ENCODE data around the gene LDLRAP1.

Gene LDLRAP1

DNA sequence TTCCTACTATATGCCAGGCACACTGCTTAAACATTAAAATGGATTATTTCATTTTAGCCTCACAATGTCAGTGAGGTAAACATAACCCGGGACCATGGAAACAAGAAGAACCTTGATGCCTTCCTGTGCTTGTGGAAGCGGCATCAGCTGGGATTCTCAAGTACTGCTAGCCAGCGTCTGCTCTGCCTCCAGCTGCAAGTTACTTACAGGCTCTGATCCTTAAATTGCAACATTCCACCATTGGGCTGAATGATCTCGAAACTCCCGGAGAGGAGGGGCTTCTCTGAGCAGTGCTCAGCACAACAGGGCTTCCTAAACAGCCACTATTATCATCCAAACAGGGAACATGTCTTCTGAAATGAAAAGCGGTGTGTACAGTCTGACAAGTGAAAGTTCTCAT, 66.5 kb downstream of the LDLRAP1 start:
- DNase-seq (ENCODE audit: low read depth) = no peak

DNA sequence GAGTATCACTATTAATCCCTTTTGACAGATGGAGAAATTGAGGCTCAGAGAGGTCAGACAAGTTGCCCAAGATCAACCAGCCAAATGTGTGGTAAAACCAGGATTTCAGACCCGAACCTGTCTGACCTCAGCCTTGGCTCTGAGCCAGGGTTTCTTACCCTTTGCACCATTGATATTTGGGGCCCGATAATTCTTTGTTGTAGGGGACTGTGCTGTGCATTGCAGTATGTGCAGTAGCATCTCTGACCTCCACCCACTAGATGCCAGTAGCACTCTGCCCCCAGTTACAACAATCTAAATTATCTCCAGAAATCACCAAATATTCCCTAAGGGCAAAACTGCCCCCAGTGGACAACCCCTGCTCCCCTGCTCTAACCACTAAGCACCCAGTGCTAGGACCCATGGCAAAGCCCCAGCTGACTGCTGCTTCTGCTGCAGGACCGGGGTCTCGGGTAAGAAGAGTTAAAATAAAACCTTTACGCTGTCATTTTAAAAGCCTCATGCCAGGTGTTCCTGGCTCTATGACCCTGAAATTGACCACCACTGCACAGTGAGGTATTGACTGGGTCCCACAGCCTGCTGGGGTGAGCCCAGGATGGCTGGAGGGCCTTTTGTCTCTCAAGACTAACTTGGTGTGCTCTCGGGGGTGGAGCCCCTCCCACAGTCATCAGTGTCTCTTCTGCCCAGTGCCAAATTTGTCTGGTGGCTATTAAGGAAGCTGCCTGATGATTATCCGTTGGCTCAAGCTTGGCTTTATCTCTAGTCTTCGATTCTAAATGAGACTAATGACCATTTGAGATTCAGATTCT, 67.6 kb downstream of the LDLRAP1 start:
- DNase-seq (ENCODE audit: low read depth) = peak; percentile 47

DNA sequence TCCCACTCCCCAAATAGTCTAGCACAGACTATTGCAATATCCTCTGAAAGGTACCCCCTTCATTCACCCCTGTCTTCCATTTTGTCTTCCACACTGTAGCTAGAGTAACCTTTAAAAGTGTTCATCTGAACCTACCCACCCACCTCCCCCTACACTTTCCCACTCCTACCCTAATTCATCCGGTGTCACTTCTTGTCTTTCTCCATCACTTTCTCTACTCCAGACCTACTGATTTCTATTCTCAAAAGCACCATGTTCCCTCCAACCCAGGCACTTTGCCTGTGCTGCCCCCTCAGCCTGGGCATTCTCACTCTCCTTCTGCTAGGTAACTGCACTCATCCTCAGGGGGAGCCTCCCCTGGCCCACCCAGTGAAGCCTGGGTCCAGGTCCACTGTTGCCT, 68.4 kb downstream of the LDLRAP1 start:
- DNase-seq (ENCODE audit: low read depth) = no peak

DNA sequence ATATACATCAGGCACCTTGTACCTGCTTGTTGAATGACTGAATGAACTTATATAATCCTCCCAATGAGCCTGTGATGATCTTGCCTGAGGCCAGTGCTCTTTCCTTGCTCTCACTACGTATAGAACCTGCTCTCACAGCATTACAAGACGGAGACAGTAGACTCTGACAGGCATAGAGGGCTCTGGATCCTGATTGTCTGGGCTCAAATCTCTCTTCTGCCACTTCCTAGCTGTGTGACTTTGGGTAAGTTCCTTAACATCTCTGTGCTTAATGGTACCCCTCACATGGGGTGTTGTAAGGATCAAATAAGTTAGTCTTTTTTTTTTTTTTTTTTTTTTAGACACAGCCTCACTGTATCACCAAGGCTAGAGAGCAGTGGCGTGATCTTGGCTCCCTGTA, 69.0 kb downstream of the LDLRAP1 start:
- DNase-seq (ENCODE audit: low read depth) = no peak

DNA sequence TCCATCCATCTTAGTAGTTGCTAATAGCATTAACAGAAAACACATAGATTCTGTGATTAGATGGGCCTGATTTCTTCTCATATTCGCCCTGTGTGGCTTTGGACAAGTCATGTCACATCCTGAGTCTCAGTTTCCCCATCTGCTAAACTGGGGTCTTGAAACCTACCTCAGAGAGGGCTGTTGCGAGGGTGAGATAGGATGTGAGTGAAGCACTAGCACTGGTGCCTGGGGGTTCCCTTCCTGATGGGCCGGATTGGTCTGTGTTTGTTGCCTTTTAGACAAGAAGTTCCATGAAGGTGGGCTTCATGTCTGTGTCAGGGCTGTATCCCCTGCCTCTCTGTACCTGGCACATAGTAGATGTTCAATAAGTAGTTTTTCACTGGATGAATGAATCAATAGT, 69.7 kb downstream of the LDLRAP1 start:
- DNase-seq (ENCODE audit: low read depth) = no peak

DNA sequence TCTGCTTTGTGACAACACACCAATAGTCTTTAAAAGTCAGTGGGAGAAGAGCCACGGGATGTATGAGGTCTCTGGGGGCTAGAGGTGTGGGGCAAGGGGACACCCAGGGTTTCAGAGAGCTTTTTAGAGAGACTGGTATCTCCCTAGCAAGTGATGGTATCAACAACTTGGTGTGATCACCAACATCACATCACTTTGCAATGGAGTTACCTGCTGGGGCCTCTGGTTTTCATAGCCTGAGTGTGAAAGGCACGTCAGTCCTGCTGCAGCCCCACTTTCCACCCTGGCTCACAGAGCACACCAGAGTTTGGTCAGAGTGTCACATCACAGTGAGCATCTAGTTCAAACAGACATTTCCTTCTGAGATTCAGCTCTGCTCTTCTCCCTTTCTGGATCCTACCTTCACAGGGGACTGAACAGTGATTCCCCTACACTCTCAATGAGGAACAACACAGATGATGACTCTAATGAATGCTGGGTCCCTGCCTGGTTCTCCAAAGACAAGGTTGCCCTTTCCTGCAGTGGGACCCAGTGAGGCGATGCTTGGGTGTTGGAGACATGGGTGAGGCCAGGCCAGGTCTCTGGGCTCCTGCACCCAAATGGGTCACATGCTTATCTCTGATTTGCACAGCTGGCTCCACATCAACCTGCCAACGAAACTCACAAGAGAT, 71.2 kb downstream of the LDLRAP1 start:
- DNase-seq (ENCODE audit: low read depth) = no peak

DNA sequence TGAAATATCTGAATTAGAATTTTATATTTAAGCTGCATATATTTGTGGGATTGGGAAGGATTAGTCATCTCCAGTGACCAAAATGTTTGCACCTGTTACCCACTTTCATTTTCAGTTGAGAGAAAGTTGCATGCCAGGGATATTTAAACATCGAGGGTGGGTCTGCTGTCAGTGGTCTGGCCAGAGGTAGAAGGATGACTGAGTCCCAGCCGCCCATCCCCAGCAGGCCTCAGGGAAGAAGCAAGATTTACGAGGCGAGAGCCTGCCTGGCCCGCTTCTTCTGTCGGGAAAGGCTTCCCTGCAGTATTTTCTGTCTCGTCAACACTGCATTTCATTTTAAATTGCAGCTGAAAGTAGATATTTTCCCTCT, 71.8 kb downstream of the LDLRAP1 start:
- no peak for DNase-seq (ENCODE audit: low read depth)

DNA sequence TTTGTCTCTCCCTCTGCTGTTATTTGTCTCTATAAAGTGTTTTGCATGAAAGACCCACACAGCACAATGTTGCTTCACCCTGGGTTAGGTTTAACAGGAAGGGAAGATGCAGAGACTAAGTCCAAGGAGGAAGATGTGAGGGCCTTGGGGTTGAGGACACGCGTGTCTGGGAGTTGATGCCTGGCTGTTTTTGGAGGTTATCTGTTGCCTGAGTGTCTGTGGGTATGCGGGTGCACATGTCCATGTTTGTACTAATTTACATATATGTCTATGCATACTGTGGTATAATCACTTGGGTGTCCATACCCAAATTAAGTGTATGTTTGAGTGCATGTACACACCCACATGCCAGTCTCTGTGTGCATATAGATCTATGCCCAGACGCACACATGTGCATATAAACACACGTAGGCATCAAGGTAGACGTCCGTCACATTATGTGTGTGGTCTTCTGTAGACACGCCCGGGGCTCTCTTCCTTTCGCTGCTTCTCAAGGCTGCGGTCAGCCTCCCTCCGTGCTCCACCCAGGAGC, 72.2 kb downstream of the LDLRAP1 start:
- no peak for DNase-seq (ENCODE audit: low read depth)

DNA sequence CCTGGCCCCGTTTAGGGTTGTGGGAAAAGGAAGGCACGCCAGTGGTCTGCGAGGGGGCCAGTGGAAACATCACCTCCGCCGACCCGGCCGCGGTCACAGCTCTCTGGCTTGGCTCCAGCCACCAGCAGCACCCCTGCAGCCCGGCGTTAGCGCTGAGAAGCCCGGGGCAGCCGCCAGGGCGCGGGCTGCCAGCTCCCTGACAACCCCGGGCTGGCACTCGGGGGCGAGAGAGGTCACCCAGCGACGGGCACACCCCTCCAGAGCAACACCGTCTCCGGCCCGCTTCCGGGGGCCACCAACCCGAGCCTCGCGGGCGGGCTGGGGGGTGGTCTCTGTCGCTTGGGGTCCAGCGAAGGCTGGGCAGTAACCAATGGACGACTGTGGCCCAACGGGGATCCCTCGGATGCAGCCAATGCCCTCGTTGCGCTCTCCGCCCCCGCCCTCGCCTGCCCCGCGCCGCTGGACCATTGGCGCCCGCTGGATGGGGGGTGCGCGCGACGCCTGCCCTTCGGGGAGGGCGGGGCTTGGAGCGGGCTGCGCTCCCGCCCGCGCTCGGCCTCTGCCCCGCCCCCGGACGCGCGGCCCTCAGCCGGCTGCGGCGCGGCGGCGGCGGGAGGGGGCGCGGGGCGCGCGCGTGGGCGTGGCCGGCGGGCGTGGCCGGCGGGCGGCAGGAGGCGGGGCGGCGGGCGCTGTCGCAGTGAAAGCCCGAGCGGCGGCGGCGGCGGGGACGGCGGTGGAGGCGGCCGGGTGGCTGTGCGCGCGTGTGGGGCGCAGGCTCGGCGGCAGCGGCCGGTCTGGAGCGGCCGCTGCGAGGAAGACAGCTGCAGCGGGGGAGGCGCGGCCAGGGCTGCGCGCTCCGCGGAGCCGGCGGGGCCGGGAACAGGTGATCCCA, 72.9 kb downstream of the LDLRAP1 start, which contains the start of gene MAN1C1:
TSS of gene MAN1C1 (plus strand) at position 697 of the 892 bp plus-strand sequence. CDS start 1,007 bp downstream, outside the sequence.
- peak; percentile 88 for DNase-seq (ENCODE audit: low read depth)

DNA sequence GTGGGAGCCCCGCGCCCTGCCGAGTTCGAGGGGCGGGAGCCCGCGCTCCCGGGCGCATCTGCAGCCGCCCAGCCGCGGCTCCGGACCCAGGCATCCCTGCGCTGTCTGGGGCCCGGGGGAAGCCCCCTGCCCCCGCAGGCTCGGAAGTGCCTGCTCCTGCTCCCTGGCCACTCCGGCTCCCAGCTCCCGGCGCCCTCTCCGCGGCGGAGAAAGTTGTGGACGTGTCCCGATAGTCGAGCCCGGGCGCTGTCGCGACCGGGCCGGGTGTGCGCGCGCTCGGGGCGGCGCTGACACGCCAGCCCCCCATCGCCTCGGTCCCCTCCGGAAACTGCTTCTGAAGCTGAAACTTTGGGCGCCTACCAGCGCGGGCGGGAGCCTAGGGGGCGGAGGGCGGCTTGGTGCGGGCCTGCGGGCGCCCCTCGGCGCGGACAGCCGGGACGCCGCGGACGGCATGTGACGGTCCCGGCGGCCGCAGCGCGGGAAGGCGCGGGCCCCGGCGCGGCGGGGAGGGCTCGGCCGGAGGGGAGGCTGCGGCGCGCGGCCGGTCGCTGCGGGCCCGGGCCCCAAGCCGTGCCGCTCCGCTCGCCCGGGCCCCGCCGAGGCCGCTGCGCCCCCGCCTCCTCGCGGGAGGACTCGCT, 73.7 kb downstream of the LDLRAP1 start:
- no peak for DNase-seq (ENCODE audit: low read depth)

DNA sequence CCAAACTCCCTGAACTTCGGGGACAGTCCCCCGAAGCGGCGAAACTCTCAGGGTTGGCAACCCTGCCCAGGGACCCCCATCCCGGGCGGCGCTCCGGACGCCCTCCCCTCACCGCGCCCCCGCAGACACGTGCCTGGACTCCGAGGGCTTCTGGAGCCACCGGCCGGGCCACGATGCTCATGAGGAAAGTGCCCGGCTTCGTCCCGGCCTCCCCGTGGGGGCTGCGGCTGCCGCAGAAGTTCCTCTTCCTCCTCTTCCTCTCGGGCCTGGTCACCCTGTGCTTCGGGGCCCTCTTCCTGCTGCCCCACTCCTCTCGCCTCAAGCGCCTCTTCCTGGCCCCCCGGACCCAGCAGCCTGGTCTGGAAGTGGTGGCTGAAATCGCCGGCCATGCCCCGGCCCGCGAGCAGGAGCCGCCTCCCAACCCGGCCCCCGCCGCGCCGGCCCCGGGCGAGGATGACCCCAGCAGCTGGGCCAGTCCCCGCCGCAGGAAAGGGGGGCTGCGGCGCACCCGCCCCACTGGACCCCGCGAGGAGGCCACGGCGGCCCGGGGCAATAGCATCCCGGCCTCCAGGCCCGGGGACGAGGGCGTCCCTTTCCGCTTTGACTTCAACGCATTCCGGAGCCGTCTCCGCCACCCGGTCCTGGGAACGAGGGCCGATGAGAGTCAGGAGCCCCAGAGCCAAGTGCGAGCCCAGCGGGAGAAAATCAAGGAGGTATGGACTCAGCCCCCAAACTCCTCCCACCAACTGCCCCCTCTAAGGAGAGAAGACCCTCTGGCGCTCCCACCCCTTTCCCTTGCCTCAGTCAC, 74.4 kb downstream of the LDLRAP1 start:
- no peak for DNase-seq (ENCODE audit: low read depth)

DNA sequence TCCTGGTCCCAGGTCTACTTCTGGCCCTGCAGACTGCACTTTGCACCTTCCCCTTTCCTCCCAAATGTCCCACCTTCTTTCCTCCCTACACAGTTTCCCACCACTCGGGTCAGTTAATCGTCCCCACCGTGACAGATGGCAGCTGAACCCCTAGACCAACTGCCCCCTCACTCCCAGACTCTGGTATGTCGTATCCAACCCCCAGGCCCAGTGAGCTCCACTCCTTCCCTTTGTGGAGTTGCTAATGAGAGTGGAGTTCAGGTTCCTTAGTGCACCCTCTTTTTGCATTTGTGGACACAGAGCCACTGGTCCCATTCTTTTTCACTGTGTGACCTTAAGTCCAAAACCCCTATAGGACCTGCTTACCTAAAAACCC, 75.0 kb downstream of the LDLRAP1 start:
- DNase-seq (ENCODE audit: low read depth) = no peak

All from ELR (cell line).